HG02678 (cell line): ENCODE data around the gene ICAM2.
"Not testable (repeated sequence)": the region's sequence is repeated elsewhere in the genome, so short reads cannot be mapped to it uniquely, and the experiment has no call there.

Experiments used
- ATAC-seq: cut with Tn5 transposase; IDR thresholded peaks from one replicate; pipeline ENCODE4 v1.9.1; 2021; ENCODE audit warnings: mild to moderate bottlenecking, moderate library complexity; ENCODE audit not compliant: unreplicated experiment

Gene ICAM2

DNA sequence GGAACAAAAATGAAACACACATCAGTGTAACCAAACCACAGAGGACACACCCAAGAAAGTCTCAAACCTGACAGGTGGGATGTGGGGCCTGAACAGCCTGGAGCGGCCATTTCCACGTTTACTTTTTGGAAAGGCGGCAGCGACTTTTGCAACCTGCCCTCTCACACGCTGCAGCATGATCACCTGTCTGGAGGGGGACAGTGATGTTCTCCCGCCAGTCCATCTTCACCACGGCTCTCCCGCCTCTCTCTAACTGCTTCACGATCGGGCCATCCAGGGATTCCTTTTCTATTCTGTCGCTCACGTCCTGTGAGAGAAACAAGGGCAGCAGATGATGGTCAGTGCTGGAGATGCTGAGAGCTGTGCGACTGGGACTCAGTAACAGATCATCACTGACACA is 24.7 kb upstream of the ICAM2 start:
- no peak for ATAC-seq

DNA sequence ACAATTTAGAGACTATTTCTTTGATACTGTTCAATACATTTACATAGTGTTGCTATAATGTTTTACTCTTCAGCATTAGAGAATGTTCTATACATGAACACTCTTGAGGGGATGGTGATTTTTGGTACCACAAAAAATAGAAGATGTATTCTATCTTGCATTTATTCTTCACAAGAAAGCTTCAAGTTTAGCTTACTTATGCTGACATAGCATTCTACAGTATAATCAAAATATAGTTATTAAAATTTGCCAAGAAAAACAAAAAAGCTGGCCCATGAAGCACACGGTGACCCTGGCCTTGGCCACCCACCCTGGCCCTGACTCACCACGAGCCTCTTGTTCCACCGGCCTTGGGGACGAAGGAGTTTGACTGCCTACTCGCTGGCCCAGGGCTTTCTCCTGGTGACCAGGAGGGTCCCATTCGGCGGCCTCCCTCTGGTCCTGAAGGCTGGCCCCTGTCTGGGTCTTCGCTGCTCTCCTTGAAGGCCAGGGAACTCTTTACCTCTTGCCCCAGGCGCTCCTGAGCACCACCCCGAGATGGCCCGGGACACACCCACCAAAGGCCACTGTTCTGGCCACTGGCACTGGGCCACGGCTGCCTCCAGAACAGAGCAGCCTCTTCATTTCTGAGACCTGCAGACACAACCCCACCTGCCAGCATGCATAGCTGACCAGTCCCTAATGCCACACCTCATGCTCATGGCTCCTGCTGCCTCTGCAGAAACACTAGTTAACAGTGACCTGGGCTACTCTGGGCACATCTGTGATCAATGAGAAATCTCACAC is 22.5 kb upstream of the ICAM2 start:
- no peak for ATAC-seq

DNA sequence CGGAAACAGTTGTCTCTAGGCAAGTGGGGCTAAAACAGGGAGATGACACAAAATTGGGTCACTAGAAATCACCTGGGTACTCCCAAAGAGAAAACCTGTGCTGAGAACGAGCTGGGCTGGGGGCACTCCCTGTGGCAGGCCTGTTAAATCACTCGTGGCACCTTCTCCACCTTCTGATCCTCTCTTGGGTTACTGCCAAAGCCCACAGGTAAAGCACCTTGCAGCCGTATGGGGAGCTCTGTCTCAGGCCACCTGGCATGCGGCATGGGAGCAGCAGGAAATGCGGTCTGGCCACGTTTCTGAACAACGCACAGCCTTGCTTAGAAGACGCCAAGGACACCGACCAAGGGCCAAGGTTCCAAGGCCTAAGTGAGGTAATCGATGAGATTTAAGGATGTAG is 21.5 kb upstream of the ICAM2 start:
- ATAC-seq, result no peak

DNA sequence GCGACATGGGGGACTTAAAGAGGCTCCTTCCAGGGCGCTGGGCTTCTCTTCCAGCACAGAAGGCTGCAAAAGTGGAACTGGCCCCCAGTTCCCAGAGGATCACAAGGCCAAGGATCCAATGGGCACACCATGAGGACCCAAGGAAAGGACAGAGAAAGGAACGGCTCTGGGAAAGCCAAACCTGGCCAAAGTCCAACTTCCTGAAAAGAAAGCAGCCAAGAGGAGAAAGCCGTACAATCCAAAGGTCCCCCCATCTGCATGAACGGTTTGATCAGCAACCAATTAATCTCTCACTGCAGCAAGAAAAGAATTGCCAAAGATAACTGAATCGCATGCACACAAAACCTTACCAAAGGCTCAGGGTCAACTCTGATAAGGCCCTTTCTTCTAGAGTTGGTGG is 19.8 kb upstream of the ICAM2 start:
- no peak for ATAC-seq

DNA sequence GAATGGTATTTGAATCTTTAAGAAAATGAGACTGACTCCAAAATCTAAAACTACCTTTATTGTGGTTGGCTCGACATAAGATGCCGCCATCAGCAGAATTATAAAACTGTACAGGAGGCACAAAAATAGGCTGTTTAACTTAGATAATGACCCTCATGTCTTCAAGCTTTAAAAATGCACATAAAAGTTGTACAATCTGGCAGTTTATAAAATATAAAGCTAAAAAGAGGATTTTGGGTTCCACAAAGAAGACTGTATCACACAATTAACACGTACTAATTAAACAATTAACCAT is 18.6 kb upstream of the ICAM2 start:
- no peak for ATAC-seq

DNA sequence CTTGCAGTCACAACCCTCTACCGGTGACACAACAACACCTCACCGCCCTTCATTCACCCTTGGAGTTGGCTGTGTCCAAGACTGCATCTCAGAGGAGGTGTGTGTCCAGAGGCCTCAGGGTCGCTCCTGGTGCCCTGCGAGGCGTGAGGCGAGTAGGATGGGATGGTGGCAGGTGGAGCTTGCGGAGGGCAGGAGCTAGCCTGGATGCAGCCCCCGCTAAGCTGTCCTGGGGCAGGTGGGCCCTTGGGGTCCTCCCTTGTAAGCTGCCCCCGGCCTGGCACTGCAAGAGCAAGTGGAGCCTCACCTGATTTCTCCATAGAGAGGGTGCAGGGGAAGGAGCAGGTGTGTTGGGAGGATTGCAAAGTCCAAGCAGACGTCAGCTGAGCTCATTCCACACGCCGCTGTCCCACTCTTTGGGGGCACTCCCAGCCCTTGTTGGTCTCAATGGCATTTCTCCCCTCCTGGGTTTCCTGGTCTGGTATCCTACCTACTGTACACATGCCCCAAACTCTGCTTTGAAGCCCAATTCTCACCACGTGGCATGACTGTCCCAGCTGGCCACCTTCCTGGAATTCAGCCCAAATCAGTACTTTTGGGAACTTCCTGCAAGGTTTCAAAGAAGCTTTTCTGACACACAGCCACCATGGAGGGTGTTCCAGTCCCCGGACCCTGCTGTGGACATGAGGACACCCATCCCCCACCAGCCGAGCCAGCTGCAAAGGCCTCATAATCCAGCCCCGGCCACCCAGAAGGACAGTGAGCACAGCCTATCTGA is 18.1 kb upstream of the ICAM2 start:
- ATAC-seq, result no peak

DNA sequence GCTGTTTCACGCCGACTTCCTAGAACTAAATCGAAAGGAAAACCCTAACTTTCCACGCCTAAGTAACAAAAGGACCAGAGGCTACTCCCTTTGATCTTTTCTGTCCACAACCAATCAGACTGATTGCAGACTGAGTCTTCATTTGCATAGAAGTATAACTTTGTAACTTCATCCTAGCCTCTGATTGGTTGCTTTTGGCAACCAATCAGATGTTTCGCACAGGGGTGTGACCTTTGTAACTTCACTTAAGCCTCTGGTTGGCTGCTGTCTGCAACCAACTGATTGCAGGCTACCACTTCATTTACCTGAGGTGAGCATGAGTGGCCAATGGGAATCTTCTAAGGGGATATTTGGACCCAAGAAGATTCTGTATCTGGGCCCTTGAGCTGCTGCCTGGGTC is 17.4 kb upstream of the ICAM2 start:
- ATAC-seq, result no peak

DNA sequence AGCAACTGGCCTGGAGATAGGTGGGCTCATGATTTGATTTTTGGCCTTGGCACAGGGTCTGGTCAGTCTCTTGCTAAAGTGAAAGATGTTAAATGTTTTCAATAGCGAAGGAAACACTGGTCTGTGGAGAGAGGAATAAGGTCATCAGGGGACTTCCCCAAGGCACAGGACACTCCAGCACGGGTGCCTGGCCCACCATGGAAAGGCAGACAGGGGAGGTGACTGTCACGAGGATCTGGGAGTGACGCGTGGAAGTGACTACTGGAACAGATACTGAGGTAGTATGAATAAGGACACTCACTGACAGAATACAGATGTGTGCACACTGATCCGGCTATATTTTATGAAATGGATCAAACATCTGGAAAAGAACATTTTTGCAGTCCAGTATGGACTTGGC is 16.7 kb upstream of the ICAM2 start:
- ATAC-seq, result no peak

DNA sequence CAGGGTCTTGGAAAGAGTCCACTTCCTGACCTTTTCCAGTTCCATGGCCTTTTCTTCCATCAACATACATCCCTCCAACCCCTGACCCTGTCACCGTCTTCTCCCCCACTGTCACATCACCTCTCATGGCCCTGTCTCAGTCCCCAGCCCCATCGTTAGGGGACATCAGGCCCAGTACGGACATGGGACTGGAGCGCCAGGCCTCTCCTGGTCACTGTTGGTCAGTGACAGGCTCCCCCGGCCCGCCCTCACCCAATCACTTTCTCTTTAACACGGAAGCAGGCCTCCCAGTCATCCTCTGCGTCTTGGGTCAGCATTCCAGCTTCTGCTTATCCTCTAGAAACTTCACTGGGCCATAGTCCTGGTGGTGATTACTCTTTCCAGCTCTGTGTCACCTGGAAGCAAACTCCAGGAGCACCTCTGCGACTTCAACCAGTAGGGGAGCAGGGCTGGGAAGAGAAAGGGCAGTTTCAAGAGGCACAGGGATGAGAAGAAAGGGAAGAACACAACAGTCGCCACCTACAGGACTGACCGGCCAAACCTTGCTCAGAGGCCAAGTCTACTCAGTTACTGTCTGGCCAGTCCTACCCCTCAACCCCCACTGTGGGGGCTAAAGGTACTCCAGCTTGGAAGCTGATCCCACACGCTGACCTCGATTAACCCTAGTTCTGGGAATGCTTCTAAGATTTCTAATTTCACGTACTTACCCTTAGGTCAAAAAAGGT is 15.9 kb upstream of the ICAM2 start:
- no peak for ATAC-seq

DNA sequence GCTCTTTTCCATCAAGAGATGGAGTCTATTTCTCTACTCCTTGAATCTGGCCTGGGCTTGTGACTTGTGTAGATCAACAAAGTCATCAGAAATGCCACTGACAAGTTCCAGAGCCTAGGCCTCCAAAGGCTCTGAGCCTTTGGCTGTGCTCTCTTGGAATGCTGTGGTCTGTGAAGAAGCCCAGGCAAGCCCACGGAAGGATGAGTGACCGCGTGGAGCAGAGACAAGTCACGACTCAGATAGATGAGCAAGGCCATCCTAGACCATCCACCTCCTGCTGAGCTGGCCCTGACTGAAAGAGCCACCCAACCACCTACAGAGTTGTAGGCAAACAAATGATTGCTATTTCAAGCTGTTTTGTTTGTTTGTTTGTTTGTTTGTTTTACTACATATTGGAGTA is 11.6 kb upstream of the ICAM2 start:
- no peak for ATAC-seq

DNA sequence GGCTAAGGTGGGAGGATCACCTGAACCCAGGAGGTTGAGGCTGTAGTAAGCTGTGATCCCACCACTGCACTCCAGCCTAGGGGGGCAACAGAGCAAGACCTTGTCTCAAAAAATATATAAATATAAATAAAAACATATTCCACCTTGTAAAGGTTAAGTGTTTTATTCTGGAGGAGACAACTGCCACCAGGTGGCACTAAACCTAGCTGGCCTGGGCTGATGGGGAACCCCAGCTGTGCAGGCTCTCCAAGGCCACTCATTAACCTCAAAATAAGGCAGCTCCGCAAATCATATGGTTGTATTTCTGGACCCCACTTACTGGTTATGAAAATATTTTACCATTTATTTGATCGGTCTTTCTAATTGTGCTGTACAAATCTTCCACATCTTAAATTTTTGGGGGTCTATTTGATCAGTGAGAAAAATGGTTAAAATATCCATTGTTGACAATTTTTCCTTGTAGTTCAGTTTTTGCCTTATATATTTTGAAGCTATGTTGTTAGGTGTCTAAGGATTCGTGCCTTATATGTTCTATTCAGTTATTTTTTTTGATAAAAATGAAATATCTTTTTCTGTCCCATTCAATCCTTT is 8.5 kb upstream of the ICAM2 start:
- peak; percentile 49 for ATAC-seq

DNA sequence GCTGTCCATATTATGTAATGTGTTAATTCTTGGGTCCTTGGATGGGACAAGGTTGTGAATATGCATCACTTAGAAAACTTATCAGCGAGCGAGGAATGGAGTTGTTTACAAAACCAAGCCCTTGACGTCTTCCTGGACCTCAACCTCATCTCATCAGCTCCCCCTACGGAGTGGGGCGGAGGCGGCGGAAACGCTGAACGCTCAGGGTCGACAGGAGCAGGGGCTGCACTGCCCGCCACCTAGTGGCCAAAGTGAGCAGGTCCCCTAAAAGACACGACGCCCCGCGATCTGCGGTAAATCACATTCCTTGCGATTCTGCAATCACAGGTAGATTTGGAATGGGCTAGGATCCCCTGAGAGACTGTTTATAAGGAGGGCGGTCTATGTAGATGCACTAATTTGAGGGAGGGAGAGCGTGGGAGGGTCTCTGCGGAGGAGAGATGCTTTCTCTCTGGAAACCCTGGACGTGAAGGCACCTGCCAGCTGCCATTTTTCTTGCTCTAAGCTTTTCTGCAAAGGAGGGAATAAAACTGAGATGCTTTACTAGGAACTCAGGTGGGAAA is 5.4 kb upstream of the ICAM2 start:
- no peak for ATAC-seq

DNA sequence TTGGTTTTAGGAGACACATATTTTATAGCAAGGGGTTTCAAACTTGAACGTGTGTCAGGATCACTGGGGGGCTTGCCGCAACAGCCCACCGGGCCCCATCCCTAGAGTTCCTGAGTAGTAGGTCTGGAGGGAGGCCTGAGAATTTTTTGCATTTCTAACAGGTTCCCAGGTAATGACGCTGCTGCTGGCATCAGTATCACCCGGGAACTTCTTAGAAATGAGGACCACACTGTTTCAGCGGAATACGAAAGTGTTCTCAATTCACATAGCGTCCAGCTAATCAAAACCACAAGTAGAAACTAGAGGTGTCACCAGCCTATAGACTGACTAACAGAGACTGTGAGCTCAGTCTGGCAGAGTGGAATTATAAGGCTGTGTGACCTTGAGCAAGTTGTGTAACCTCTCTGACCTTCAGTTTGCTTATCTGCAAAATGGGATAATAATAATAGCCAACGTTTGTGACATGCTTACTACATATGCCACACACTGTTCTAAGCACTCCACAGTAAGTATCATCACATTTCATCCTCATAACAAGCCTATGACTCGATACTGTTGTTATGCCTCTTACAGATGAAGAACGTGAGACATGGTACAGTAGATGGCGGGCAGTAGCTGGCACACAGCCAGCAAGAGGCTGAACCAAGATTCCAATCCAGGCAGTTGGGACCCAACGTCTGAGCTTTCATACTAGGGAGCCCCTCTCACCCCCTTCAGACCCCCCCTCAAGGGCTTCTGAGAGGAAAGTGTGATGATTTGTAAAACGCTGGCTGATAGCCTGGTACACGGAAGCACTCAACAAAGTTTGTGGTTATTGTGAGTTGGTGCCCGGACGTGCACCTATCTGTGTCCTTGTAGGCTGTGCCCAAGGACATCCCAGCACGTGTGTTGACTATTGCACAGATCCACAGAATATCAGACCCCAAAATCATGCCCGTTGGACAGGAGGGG is 4.6 kb upstream of the ICAM2 start:
- no peak for ATAC-seq

DNA sequence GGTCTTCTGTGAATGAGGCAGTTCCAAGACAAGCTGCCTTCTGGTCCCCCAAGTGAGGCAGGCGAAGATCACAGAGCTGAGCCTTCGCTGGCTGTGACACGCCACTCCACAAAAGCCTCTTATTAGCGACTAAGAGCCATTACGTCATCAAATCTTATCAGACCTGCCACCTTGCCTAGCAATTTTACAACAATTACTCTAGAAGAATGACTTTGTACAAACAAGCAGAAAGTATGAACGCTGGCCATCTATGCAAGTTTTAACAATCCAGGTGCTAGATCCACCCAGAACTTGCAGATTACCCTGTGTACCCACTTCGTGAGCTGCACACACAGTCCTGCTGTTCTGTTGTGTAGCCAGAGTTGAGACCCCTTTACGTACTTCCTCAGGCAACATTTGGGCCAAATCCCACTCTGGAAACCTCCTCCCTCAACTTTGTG is 3.8 kb upstream of the ICAM2 start:
- no peak for ATAC-seq

DNA sequence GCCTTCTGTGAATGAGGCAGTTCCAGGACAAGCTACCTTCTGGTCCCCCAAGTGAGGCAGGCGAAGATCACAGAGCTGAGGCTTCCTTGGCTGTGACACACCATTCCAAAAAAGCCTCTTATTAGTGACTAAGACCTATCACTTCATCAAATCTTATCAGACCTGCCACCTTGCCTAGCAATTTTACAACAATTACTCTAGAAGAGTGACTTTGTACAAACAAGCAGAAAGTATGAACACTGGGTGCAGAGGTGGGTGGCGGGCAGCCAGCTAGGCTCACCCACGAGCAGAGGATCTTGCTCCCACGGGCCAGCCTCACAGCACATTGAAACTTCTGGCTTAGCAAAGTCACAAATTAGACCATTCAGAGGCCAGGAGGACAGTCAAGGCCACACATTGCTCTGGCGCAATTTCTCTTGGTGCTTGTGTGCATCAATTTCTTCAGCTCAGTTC is 2.2 kb upstream of the ICAM2 start:
- ATAC-seq, result no peak

DNA sequence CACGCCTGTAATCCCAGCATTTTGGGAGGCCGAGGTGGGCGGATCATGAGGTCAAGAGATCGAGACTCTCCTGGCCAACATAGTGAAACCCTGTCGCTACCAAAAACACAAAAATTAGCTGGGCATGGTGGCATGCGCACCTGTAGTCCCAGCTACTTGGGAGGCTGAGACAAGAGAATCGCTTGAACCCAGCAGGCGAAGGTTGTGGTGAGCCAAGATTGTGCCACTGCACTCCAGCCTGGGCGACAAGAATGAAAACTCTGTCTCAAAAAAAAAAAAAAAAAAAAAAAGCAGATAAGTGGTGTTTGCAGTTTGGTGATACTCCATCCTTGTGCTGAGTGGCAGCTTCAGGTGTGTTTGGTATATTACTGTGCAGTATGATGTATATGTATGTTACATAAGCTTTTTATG is 877 bp downstream of the ICAM2 start:
- ATAC-seq, result not testable (repeated sequence)

DNA sequence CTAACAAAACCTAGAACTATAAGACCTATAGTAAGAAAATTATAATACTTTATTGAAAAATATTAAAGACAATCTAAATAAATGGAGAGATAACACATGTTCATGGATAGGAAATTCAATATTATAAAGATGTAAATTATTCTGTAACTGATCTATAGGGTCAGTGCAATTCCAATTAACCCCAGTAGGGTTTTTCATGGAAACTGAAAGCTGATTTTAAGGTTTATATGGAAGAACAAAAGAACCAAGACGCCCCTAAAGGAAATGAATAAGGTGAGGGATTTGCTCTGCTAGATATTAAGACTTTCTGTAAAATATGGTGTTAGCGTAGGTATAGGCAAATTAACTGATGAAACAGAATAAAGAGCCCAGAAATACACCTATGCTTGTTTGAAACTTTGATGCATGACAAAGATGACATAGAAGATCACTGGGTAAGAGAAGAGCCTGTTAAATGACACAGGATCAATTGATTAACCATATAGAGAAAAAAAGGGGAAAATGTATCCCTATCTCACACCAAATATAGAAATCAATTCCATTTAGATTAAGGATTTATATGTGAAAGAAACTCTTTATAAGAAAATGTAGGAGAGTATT is 3.0 kb downstream of the ICAM2 start:
- no peak for ATAC-seq

DNA sequence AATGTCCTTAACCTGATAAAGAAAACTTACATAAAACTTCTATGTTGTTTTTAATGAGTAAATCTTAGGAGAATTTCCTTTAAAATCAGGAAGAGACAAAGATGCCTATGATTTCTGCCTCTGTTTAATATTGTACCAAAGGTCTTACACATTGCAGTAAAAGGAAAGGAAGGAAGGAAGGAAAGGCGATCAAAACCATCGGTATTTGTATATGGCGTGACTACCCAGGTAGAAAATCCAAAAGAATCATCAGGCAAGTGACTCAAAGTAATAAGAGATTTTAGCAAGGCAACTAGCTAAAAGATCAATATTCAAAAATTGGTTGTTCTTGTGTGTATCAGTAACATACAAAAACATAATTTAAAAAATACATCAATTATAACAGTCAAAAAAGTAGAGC is 3.5 kb downstream of the ICAM2 start:
- no peak for ATAC-seq

DNA sequence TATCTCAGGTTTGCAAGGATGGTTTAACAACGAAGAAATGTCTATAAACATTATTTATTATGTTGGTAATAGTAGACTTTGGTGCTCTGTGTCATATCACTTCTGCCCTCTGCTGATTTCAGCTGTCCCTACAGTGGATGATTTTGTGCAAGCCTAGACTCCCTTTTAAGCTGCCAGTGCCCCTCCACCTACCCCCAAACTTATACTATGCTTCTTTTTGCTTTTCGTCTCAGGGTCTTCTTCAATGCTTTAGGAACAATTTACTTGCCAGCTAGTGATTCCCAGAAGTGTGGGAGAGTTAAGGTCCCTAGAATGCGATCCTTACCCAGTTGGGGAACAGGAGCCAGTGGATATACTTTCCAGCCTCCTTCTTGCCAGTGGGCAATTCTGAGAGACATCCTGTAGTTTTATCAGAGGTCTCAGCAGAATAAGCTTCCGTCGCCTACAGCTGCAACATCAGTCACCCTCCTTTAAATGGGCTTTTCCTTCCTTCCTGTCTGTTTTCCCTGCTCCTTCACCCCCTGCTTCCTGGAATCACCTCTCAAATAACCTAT is 4.1 kb downstream of the ICAM2 start:
- ATAC-seq, result no peak
